ENCODE measurements around the gene ATP6AP1.
"Not testable (repeated sequence)": the region's sequence is repeated elsewhere in the genome, so short reads cannot be mapped to it uniquely, and the experiment has no call there.

GRCh38 chrX:154396363-154396762 lies 32.1 kb upstream of the ATP6AP1 start:
- TF ChIP-seq CTCF (IDR thresholded peaks at IDR 0.05; ENCODE audit: low read depth, low read length); POLR2A (IDR thresholded peaks at IDR 0.05; ENCODE audit: extremely low read depth, insufficient read length); MAX (IDR thresholded peaks at IDR 0.05; ENCODE audit: low read depth, low read length); MYC (IDR thresholded peaks at IDR 0.05; ENCODE audit: low read depth, low read length): not testable (repeated sequence)
